Nucleus accumbens (tissue), 56 donors: Measurements from ENCODE around the gene B3GNT8.
"Not testable (repeated sequence)": the region's sequence is repeated elsewhere in the genome, so short reads cannot be mapped to it uniquely, and the experiment has no call there.

ENCODE experiments used
- DNase-seq, 56 donors: peaks; one replicate each; lab custom pipeline; 2025; lab: John Stamatoyannopoulos, UW

The B3GNT8 gene

DNA sequence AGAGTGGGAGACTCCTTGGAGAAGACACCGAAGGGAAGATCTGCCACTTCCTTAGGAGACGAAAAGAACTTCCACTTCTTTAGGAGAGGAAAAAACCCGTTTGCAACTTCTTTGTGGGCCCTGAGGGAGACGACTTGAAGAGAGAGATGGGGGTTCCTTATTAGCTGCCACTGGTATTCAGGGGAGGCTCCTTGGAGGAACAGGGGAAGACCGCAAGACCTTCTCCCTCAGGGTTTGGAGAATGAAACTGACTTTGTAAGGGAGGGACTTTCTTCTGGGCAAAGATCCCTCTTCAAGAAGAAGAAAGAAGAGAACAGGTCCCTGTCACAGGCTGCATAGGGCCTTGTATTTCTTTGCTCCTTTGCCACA lies 29.1 kb downstream of the B3GNT8 start:
- DNase-seq = no peak

- DNase-seq = peak; percentile 89 to 99 (median 98)
These were observed 29.8 kb downstream of the B3GNT8 start, which contains the start of the genes BCKDHA and EXOSC5 for GRCh38 chr19:41397086-41398049. Gene BCKDHA, plus strand, starts transcription at chr19:41397818. Its CDS starts 10 bp downstream, at chr19:41397828. Gene EXOSC5, minus strand, starts transcription at chr19:41397359. Its CDS starts 31 bp downstream, at chr19:41397328.

GRCh38 chr19:41395355-41395754 lies 31.8 kb downstream of the B3GNT8 start:
- no peak for DNase-seq

DNA sequence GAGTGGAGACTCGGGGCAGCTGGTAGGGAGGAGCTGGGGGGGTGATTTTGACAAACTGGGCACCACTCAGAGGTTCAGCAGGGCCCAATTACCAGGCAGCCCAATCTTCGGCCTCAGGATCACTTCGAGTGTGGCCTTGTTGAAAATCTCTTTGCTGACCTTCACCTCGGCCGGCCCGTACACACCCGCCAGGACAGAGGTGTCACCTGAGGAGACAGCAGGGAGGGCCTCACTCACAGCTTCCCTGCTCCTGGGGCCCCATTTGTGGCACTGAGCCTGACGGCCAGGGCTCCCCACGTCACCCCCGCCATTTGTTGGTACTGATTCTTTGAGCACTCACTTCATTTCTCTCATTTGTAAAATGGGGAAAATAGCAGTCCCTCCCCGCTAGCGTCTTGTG lies 34.4 kb downstream of the B3GNT8 start:
- no peak for DNase-seq

GRCh38 chr19:41391618-41392017 lies 35.6 kb downstream of the B3GNT8 start:
- DNase-seq = no peak

DNA sequence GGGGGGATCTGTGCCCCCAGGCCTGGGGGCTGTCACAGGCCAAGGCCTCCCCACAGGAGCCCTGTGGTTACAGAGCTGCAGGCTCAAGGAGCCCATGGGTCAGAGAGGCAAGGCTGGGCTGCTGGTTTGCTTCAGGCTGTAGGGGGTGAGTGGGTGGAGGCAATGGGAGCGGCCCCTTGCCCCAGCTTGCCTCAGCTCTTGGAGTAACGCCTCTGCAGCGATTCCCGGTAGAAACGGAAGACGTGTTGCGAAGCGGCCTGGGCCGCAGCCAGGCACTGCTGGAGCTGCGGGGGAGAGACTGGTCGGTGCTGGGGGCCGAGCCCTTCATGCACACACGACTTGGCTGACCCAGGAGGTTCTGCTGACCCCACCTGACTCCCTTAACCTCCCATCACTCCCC lies 40.7 kb downstream of the B3GNT8 start:
- DNase-seq = no peak

- no peak for DNase-seq
These were observed 42.8 kb downstream of the B3GNT8 start for GRCh38 chr19:41384351-41384750.

DNA sequence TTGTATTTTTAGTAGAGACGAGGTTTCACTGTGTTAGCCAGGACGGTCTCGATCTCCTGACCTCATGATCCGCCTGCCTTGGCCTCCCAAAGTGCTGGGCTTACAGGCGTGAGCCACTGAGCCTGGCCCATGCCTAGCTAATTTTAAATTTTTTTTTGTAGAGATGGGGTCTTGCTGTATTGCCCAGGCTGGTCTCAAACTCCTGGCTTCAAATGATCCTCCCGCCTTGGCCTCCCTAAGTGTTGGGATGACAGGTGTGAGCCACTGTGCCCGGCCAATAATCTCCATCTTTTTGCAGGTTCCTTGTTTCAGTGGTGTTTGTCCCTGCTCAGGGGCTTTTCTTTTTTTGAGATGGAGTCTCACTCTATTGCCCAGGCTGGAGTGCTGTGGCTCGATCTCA lies 45.6 kb downstream of the B3GNT8 start:
- not testable (repeated sequence) for DNase-seq

- peak in 1 of 56 donors; percentile 10 for DNase-seq
These were observed 49.0 kb downstream of the B3GNT8 start for GRCh38 chr19:41377977-41378709.

DNA sequence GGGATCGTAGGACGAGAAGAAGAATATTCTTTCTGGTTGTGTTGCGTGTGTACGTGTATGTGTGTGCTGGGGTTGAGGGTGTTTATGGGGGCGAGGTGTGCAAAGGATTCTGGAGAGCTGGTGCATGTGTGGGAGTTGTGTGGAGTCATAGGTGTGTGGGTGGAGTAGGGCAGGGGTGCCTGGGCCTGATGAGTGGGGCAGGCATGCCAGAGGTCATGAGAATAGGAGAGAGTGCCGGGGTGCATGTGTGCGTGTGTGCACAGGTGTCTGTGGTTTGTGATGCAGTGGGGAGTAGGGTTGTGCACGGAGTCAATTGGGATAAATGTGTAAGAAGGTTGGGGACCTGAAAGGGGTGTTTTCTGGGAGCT lies 50.2 kb downstream of the B3GNT8 start:
- peak in 16 of 56 donors; percentile 11 to 57 (median 25) for DNase-seq

GRCh38 chr19:41376241-41376997 lies 50.8 kb downstream of the B3GNT8 start, which contains the start of gene TMEM91:
Gene TMEM91, plus strand, starts transcription at chr19:41376533. Its CDS starts 1,777 bp downstream, at chr19:41378310.
- DNase-seq = peak in 14 of 56 donors; percentile 14 to 47 (median 28)
